Mesodermal cell (in vitro differentiated cells): ENCODE data around the gene ATF7IP2.
"Not testable (repeated sequence)": the region's sequence is repeated elsewhere in the genome, so short reads cannot be mapped to it uniquely, and the experiment has no call there.

Experiments used
- H3K27ac ChIP-seq: 2 replicates; pipeline ENCODE4 v1.7.0; 2013; ENCODE audit warnings: mild to moderate bottlenecking, low read depth, low read length, moderate library complexity; ENCODE audit not compliant: severe bottlenecking
- H3K36me3 ChIP-seq: 2 replicates; pipeline ENCODE4 v1.7.1; 2013; ENCODE audit warnings: mild to moderate bottlenecking, low read length, moderate library complexity; ENCODE audit not compliant: control insufficient read depth, insufficient read depth
- H3K4me1 ChIP-seq: one replicate; pipeline ENCODE4 v1.7.1; 2013; ENCODE audit warnings: mild to moderate bottlenecking, low read length; ENCODE audit not compliant: insufficient read depth, control insufficient read depth, poor library complexity, severe bottlenecking
- H3K4me3 ChIP-seq: 2 replicates; pipeline ENCODE4 v1.7.0; 2013; ENCODE audit warnings: low read length, control low read depth, mild to moderate bottlenecking; ENCODE audit not compliant: insufficient read depth, poor library complexity, severe bottlenecking; ENCODE audit errors: extremely low read depth
- H3K9me3 ChIP-seq: 2 replicates; pipeline ENCODE4 v1.7.1; 2013; ENCODE audit warnings: mild to moderate bottlenecking, low read length, moderate library complexity; ENCODE audit not compliant: control insufficient read depth
- WGBS, 2 experiments: methylation state at CpG; one replicate each; pipeline ENCODE4 v1.1.5; 2013; ENCODE audit warnings: missing lambda C conversion rate in 2 of 2; ENCODE audit not compliant: insufficient coverage in 2 of 2; 5-methylcytosine and 5-hydroxymethylcytosine counted together

The ATF7IP2 gene

GRCh38 chr16:10494343-10495030 is 108.6 kb downstream of the ATF7IP2 start:
- WGBS, 2 experiments, result 87 to 100% methylated on average over 1 to 3 of the region's 5 CpGs
- Histone ChIP-seq H3K4me1 (no peaks in the 10 kb centered on the region), H3K27ac (no peak overlapping the region), H3K4me3 (no peak overlapping the region), H3K9me3 (peaks cover 14% of the 10 kb centered on the region), H3K36me3 (no peaks in the 10 kb centered on the region)

- H3K36me3 ChIP-seq, result no peaks in the 10 kb centered on the region
- H3K4me1 ChIP-seq, result no peaks in the 10 kb centered on the region
- WGBS, 2 experiments, result 100% methylated on average over 1 of the region's 6 CpGs; no CpG with 5 or more reads in 1 of the 2 experiments
- H3K9me3 ChIP-seq, result peaks cover 14% of the 10 kb centered on the region
- H3K27ac ChIP-seq, result no peak overlapping the region
- H3K4me3 ChIP-seq, result no peak overlapping the region
These were observed 109.1 kb downstream of the ATF7IP2 start for GRCh38 chr16:10495031-10495345.

- peaks cover 14% of the 10 kb centered on the region for H3K9me3 ChIP-seq
- H3K4me3 ChIP-seq, result no peak overlapping the region
- H3K36me3 ChIP-seq, result no peaks in the 10 kb centered on the region
- WGBS, 2 experiments, result 94% methylated on average over 11 to 12 of the region's 13 CpGs
- H3K4me1 ChIP-seq, result no peaks in the 10 kb centered on the region
- H3K27ac ChIP-seq, result no peak overlapping the region
These were observed 111.6 kb downstream of the ATF7IP2 start for GRCh38 chr16:10497132-10498101.

GRCh38 chr16:10500582-10500981 is 114.7 kb downstream of the ATF7IP2 start:
- Histone ChIP-seq H3K27ac (no peak overlapping the region), H3K4me3 (no peak overlapping the region), H3K9me3 (peaks cover 4% of the 10 kb centered on the region), H3K36me3 (no peaks in the 10 kb centered on the region), H3K4me1 (no peaks in the 10 kb centered on the region)
- 88 to 100% methylated on average over 1 of the region's 3 CpGs for WGBS, 2 experiments

GRCh38 chr16:10501016-10501607 is 115.3 kb downstream of the ATF7IP2 start:
- Histone ChIP-seq H3K4me1 (no peaks in the 10 kb centered on the region), H3K9me3 (peaks cover under 1% of the 10 kb centered on the region), H3K4me3 (no peak overlapping the region), H3K27ac (no peak overlapping the region), H3K36me3 (no peaks in the 10 kb centered on the region)
- 89 to 95% methylated on average over 2 of the region's 2 CpGs for WGBS, 2 experiments

- Histone ChIP-seq H3K36me3 (no peaks in the 10 kb centered on the region), H3K4me1 (no peaks in the 10 kb centered on the region), H3K9me3 (no peaks in the 10 kb centered on the region), H3K27ac (no peak overlapping the region), H3K4me3 (no peak overlapping the region)
- WGBS, 2 experiments, result 93% methylated on average over 6 of the region's 6 CpGs; no CpG with 5 or more reads in 1 of the 2 experiments
These were observed 116.9 kb downstream of the ATF7IP2 start for GRCh38 chr16:10502776-10503175.

GRCh38 chr16:10504404-10504885 is 118.6 kb downstream of the ATF7IP2 start:
- Histone ChIP-seq H3K9me3 (no peaks in the 10 kb centered on the region), H3K27ac (no peak overlapping the region), H3K4me1 (no peaks in the 10 kb centered on the region), H3K4me3 (no peak overlapping the region), H3K36me3 (no peaks in the 10 kb centered on the region)
- 96% methylated on average over 2 of the region's 2 CpGs for WGBS, 2 experiments

GRCh38 chr16:10505286-10505685 is 119.4 kb downstream of the ATF7IP2 start:
- H3K4me3 ChIP-seq, result not testable (repeated sequence)
- WGBS, 2 experiments, result 72 to 76% methylated on average over 3 of the region's 3 CpGs

GRCh38 chr16:10509534-10510025 is 123.7 kb downstream of the ATF7IP2 start:
- no peaks in the 10 kb centered on the region for H3K36me3 ChIP-seq
- no peak overlapping the region for H3K27ac ChIP-seq
- H3K4me3 ChIP-seq, result no peak overlapping the region
- H3K9me3 ChIP-seq, result no peaks in the 10 kb centered on the region
- 14 to 31% methylated on average over 3 of the region's 6 CpGs for WGBS, 2 experiments
- no peaks in the 10 kb centered on the region for H3K4me1 ChIP-seq

More at GRCh38 chr16:10505286-10505685, 119.4 kb downstream of the ATF7IP2 start:
- H3K4me1 ChIP-seq, H3K9me3 ChIP-seq, H3K27ac ChIP-seq, H3K36me3 ChIP-seq: not testable (repeated sequence)

GRCh38 chr16:10510279-10510678 is 124.4 kb downstream of the ATF7IP2 start:
- Histone ChIP-seq H3K36me3 (no peaks in the 10 kb centered on the region), H3K4me3 (no peak overlapping the region), H3K9me3 (no peaks in the 10 kb centered on the region), H3K27ac (no peak overlapping the region), H3K4me1 (no peaks in the 10 kb centered on the region)
- WGBS, 2 experiments, result 56 to 83% methylated on average over 1 of the region's 2 CpGs
